Fibroblast of skin of left quadriceps (primary cell): ENCODE results near the gene ATAD3C.
"Not testable (repeated sequence)": the region's sequence is repeated elsewhere in the genome, so short reads cannot be mapped to it uniquely, and the experiment has no call there.

Source experiments
- DNase-seq, 2 experiments: peaks; one replicate each; pipeline ENCODE4 v3.0.0-alpha.2; 2013; ENCODE audit warnings: low read depth in 2 of 2

ATAD3C gene

DNA sequence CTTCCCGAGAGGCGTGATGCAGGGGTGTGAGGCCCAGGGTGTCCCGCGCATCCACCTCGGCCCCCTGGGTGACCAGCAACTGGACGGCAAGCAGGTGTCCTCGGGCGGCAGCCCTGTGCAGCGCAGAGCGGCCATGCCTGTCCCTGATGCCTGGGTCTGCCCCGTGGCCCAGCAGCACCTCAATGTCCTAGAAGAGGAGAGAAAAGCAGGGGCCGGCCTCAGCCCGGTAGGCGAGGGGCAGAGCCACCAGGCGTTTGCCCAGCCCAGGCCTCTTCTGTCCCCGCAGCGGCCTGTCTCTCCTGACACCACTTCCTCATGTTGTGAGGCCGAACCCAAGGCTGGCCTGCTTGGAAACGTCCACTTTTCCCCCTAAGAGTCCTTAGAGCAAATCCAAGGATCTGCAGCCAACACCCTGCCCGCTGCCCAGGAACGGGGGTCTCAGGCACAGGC lies 30.1 kb upstream of the ATAD3C start:
- DNase-seq, result no peak

DNA sequence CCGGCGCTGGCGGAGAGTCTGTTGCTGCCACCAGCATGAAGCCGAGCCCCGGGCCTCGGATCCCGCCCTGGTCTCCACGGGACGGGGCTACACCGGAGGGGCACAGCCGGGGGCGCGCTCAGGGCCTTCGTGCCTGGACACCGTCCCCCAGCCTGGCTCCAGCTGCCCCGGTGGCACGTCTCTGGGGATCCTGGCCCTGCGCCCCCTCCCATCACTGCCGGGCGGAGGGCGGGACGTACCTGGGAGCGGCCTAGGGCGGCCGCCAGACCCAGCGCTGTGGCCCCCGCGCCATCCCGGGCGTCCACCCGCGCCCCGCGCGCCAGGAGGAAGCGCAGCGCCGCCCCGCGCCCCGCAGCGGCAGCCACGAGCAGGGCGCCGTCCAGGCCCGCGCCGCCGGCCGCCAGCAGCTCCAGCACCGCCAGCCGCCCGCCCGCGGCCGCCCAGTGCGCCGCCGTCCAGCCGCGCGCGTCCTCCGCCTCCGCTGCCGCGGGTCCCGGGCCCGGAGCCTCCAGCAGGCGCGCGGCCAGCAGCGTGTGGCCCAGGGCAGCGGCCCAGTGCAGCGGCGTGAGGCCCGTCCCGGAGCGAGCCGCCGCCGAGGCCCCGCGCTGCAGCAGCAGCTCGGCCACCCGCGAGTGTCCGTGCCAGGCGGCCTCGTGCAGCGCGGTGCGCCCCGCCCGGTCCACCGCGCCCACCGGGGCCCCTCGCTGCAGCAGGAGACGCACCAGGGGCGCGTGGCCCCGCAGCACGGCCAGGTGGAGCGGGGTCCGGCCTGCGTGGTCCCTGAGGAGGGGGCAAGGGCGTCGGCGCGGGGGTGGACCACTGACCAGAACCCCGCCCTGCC lies 29.5 kb upstream of the ATAD3C start:
- no peak for DNase-seq

DNA sequence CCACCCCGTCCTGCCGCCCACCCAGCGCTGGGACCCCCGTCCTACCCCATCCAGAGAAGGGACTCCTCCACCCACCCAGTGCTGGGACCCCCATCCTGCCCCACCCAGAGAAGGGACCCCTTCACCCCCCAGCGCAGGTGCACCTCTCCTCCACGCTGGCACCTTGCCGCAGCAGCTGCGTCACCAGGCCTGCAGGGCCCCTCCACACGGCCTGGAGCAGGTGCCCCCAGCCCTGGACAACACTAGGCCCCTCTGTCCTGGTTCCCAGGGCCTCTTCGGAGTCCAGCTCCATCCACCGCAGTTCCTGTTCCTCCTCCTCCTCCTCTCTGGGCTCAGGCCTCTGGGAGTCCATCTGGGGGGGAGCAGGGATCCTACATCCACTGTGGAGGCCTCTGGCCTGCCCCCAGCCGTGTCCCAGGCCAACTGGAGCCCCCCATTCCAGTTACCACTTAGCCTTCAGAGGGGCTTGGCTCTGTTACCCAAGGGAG lies 28.8 kb upstream of the ATAD3C start:
- no peak for DNase-seq

DNA sequence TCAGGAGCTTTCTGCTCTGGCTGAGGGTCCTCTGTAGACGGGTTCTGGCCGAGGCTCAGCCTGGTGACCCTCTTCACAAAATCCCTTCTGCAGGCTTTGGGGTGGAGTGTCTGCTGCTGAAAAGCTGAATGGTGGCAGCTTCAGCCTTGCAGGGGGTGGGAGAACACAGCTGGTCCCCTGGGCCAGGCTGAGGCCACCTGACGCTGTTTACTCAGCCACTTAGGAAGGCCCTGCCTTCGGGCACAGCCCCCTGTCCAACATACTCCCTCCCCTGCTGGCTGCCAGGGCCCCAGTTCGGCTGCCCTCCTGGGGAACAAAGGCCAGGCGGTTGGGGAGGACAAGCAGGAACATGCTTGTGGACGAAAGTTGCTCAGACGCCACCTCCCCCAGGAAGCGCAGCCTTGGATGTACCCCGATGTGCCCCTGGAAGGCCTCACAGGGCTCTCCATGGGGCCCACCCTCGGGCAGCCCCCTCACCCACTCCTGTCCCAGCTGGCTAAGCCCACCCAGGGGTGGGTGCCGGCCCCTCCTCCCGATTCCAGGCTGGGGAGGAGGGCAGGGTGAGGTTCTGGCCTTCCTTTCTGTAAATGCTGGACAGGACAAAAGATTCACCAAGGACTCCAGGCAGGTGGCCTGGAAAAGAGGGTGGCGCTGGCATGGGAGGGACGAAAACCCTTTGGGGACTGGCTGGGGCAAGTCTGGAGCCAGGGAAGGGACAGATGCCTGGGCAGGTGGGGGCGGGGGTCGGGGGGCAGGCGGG lies 28.2 kb upstream of the ATAD3C start, which contains the start of gene ANKRD65:
TSS of gene ANKRD65 (minus strand) at position 130 of the 760 bp plus-strand sequence. CDS start 271 bp downstream, outside the sequence.
- no peak for DNase-seq

DNA sequence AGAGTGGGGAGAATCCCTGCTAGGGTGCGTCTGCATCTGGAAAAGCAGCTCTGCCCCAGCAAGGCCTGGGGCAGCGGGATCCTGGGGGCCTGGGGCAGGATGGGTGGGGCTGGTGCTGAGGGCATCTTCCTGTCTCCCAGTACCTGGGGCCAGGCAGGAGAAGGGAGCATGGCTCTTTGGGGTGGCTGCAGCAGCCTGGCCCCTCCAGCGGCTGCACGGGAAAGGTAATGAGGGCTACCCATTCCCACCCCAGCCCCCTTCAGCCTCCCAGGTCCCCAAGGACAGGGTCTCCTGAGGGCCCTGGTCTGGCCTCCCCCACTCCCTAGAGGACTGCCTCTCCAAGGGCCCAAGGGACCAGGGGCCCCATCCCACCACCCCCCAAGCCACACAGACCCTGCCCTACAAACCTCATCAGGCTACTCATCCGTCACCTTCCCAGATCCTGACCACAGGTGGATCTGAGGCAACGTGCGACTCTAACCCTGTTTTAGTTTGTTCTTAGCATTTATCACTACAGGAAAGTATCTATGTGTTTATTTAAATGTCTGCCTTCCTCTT lies 27.5 kb upstream of the ATAD3C start:
- DNase-seq, result no peak

DNA sequence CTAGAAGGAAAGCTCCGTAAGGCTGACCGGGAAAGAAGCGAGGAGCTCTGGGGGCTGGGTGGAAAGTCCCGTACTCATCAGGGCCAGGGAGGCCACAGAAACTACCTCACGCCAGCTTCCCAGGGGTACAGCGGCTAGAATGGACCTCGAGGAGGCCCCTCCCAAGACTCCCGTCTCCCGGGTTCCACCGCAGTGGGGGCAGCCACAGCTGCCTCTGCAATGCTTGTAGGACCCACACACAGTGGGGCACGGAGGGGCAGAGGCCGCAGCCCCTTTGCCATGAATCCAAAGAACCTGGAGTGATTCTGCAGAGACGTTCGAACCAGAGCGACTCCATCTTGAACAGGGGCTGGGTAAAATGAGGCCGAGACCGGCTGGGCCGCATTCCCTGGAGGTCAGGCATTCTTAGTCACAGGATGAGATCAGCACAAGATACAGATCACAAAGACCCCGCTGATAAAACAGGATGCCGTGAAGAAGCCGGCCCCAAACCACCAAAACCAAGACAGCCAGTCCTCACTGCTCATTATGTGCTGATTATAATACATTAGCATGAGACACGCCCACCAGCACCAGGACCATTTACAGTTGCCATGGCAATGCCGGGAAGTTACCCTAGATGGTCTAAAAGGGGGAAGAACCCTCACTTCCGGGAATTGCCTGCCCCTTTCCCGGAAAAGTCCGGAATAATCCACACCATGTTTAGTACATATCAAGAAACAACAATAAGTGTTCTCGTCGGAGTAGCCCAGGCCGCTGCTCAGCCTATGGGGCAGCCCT lies 26.8 kb upstream of the ATAD3C start:
- peak; percentile 27 to 33 for DNase-seq

DNA sequence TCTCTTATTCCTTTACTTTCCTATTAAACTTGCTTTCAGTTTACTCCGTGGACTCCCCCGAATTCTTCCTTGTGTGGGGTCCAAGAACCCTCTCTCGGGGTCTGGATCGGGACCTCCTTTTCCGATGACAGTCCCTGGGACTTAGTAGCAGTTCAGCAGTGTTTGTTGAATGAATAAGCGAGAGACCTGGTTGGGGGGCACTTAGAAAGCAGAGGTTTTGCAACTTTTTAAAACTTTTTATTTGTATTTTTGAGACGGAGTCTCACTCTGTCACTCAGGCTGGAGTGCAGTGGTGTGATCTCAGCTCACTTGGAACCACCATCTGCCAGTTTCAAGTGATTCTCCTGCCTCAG lies 26.3 kb upstream of the ATAD3C start:
- DNase-seq, result no peak

DNA sequence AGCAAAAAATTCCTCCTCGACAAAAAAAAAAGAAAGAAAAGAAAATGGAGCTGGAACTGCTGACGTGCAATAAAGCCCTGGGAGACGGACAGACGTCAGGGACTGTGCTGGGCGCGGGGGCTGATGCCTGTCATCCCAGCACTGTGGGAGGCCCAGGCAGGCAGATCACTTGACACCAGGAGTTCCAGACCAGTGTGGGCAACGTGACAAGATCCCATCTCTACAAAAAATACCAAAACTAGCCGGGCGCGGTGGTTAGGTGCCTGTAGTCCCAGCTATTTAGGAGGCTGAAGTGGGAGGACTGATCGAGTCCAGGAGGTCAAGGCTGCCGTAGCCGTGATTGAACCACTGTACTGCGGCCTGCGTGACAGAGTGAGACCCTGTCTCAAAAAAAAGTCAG lies 24.8 kb upstream of the ATAD3C start:
- DNase-seq, result no peak

DNA sequence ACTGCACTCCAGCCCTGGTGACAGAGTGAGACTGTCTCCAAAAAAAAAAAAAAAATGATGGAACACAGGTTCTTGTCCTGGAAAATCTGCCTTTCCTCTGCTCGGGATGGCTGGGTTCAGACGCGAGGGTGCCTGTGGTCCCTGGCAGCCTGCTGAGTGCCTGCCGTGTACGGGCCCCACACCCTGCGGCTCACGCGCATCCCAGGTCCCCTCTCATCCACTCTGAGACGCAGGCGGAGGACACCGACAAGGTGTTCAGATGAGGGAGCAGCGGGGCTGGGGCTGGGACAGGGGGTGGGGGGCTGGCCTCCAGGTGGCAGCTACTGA lies 24.1 kb upstream of the ATAD3C start:
- no peak for DNase-seq

DNA sequence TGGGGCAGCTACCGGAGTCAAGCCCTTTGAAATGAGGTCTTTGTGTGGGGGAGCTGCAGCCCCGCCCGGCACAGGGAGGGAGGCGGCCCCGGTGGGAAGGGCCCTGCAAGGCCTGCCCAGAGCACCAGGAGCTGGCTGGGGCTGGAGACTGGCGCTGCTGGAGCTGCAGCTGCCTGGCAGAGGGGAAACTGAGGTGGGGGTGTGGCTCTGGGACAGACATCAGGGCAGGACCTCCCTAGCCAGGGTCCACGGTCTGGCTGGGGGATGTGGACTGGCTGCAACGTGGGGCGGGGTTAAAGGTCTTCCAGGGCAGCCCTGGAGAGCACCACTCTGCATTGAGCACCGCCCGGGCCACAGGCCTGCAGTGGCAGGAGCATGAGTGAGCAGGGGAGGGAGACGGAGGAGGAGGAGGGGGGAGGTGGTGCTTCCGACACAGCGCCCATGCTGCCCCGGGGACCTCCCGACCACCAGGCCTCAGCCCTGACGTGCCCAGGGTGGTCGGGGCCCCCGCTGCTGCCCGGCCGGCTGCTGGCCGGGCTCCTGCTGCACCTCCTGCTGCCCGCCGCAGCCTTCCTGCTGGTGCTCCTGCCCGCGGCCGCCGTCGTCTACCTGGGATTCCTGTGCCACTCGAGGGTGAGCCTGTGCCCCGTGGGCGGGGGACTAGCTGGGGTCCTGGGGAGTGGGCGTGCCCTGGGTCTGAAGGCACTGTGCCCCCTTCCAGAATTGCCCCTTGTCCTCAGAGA lies 23.6 kb upstream of the ATAD3C start:
- DNase-seq, result no peak

DNA sequence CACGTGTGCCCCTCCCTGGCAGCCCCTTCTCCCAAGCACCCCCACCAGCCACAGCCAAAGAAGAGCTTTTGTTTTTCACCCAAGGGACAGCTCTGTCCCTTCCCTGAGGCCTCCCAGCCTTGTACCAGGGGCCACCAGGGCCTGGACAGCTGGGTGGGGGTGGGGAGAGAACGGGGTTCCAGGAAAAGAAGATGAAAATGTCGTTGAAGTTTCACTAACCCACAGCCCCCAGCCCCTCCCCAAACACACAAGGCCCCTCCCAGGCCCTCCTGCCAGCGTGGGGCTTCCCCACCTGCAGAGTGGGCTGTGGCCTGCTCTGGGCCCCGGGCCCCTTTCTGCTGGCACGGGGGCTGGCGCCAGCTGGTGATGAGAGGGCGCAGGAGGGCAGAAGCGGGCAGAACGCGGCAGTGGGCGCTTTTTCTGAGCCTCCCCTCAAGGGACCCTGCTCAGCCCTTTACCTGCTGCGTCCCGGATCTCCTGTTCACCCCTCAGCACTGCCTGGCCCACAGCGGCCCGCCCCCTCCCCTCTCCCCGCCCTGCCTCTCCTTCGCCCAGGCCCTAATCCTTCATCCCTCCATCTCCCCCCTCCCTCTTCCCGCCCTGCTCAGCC lies 22.9 kb upstream of the ATAD3C start:
- no peak for DNase-seq

DNA sequence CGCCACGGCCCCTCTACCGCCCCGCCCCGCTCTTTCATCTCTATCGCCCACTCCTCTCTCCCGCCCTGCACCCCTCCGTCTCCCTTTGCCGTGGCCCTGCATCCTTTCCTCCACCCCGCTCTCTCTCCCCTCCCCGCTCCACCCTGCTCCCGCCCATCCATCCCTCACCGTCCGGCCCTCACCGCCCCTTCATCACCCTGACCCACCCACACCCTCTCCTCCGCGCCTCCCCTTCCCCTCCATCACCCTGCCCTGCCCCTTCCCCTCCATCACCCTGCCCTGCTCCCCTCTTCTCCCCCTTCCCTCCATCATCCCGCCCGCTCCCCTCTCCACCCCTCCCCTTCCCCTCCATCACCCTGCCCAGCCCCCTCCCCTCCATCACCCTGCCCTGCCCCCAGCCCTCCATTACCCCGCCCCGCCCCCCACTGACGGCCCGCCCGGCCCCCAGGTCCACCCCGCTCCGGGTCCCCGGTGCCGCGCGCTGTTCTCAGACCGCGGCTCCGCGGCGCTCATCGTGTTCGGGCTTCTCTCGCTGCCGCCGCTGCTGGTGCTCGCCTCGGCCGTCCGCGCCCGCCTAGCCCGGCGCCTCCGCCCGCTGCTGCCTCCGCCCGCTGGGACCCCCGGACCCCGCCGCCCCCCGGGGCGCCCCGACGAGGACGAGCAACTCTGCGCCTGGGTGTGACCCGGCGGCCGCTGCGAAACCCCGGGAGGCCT lies 22.2 kb upstream of the ATAD3C start:
- no peak for DNase-seq

DNA sequence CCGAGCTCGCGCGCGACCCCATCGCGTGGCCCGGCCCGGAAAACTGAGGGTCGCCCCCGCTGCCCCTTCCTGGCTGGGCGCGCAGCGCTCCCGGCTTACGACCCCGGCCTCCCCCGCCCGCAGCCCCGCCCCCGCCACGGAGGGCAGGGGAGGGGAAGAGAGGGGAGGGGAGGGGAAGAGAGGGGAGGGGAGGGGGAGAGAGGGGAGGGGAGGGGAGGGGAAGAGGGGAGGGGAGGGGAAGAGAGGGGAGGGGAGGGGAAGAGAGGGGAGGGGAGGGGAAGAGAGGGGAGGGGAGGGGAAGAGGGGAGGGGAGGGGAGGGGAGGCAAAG lies 21.7 kb upstream of the ATAD3C start:
- DNase-seq, result no peak

DNA sequence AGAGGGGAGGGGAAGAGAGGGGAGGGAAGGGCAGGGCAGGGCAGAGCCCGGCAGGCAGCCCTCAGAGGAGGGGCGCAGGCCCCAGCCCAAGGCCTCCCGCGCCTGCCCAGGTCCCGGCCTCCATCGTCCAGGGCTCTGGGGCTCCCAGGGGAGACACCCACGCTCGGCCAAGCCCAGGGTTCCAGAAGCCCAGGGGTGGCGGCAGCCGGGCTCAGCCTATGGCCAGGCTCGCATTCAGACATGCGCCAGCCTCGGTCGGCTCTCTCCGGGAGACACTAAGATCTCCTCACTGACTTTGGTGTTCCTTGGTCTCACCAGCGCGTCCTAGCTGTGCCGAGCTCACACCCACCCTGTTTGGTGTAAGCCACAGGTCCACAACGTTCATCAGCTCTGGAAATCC lies 21.3 kb upstream of the ATAD3C start:
- no peak for DNase-seq

DNA sequence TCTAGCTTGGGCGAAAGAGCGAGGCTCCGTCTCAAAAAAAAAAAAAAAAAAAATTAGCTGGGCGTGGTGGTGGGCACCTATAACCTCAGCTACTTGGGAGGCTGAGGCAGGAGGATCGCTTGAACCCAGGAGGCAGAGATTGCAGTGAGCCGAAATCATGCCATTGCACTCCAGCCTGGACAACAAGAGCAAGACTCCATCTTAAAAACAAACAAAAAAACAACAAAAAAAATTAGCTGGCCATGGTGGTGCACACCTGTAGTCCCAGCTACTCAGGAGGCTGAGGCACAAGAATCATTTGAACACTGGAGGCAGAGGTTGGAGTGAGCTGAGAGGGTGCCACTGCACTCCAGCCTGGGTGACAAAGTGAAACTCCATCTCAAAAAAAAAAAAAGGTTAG lies 20.5 kb upstream of the ATAD3C start:
- DNase-seq, result not testable (repeated sequence)

DNA sequence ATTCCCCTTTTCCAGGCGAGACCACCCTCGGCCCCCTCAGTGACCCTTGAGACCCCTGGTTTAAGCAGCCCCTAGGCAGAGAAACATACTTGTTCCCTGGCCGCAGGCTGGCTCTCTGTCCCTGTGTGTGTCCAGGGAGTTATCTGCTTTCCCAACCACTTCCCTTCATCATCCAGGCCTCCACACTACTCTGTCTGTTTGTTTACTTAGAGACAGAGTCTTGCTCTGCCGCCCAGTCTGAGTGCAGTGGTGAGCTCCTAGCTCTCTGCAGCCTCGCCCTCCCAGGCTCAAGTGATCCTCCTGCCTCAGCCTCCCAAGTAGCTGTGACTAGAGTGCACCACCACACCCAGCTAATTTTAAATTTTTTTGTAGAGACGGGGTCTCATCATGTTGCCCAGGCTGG lies 19.8 kb upstream of the ATAD3C start:
- DNase-seq, result no peak

DNA sequence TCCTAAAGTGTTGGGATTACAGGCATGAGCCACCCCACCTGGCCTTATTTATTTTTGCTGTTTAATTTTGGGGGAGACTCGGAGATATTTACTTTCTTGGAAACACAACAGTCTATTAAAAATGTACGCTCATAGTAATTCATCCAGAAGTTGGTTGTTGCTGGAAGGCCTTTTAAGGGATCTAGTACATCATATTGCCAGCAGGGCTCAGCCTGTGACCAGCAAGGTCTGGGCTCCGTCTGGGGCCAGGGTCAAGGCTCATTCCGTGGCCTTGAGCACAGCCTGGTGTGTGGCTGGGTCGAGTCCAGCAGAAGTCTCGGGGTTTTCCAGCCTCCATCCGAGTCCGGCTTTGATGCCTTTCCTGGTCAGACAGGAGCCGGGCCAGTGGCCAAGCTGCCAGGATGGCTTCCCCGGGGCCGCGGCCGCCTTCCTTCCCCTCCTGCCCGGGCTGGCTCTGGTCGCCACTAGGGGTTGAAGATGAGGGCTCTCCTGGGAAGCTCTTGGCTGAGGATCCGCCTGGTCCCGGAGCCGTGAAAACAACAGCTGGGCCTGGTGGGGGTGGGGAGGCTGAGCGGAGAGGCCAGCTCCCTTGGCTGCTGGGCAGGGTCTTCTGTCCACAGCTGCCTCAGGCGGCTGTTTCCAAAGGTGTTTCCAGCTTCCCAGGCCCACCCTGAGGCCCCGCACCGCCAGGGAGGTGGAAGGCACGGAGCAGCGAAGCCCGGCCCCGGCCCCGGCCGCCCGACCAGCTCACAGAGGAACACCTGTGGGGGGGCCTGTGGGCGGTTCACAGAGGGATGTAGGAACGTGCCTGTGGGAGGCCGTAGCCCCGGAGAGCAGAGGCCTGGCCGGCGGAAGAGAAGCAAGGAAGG lies 19.1 kb upstream of the ATAD3C start:
- DNase-seq, result peak in 1 of 2 experiments; percentile 18

DNA sequence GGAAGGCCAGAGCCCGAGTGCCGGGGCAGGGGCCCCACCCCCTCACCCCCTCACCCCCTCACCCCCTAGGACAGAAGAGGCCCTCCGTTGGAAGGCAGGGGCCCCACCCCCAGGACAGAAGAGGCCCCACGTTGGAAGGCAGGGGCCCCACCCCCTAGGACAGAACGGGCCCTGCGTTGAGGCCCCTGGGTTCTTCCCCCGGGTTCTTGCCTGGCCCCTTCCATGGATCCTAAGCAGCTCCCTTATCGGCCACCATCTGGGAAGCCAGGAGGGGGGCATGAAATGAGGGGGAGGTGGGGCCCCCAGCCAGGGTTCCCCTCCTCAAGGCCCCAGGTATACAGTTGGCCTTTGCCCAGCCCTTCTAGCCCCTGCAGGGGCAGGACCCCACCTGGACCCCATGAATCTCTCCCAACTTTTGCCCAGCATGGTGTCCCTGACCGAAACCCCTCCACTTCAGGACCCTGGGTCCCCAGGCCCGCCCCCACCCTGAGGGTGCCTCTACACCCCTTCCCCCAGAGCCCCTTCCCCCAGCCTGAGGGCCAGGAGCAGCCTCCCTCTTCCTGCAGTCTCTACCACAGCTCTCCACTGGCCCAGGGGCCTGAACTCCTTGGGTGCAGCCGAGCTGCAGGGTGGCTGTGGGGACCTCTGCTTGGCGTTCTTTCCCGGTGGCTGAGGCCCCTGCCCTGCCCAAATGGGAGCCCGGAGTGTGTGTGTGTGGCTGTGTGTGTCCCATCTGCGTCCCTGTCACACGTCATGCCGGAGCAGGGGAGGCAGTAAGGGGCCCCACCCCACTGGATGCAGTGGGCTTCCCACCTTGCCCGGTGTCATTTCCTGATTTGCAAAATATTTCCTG lies 18.3 kb upstream of the ATAD3C start:
- no peak for DNase-seq
